Hepatocyte (in vitro differentiated cells): ENCODE measurements around the gene ZNF407.

Experiments
- CTCF ChIP-seq: fragments of 200-600 bp; sonication (generic); IDR thresholded peaks from 2 replicates; pipeline ENCODE4 v1.5.1; 2016; ENCODE audit warnings: antibody characterized with exemption, mild to moderate bottlenecking; ENCODE audit not compliant: poor library complexity
- EZH2 ChIP-seq: fragments of 200-600 bp; sonication (generic); IDR thresholded peaks from 2 replicates; pipeline ENCODE4 v1.6.1; 2016; ENCODE audit warnings: antibody characterized with exemption, mild to moderate bottlenecking, borderline replicate concordance

- TF ChIP-seq CTCF (no peak), EZH2 (no peak)
Measured at GRCh38 chr18:74825460-74825859, 227.8 kb downstream of the ZNF407 start.
